NB4 (cell line): ENCODE data around the gene WDR20.
"Not testable (repeated sequence)": the region's sequence is repeated elsewhere in the genome, so short reads cannot be mapped to it uniquely, and the experiment has no call there.

Experiments used
- CTCF ChIP-seq: IDR thresholded peaks from one replicate; pipeline ENCODE4 v1.5.1; 2012; ENCODE audit warnings: low read depth, low read length
- MAX ChIP-seq: IDR thresholded peaks from 2 replicates; pipeline ENCODE4 v1.6.1; 2011; ENCODE audit warnings: low read depth, low read length
- POLR2A ChIP-seq: IDR thresholded peaks from 2 replicates; pipeline ENCODE4 v1.6.1; 2011; ENCODE audit warnings: mild to moderate bottlenecking; ENCODE audit not compliant: insufficient read length; ENCODE audit errors: extremely low read depth

DNA sequence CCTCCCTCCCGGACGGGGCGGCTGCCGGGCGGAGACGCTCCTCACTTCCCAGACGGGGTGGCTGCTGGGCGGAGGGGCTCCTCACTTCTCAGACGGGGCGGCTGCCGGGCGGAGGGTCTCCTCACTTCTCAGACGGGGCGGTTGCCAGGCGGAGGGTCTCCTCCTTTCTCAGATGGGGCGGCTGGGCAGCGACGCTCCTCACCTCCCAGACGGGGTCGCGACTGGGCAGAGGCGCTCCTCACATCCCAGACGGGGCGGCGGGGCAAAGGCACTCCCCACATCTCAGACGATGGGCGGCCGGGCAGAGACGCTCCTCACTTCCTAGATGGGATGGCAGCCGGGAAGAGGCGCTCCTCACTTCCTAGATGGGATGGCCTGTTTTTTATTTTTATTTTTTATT, 33.0 kb downstream of the WDR20 start:
- TF ChIP-seq POLR2A, CTCF, MAX: not testable (repeated sequence)
